HG03558 (cell line): ENCODE data around the gene NDEL1.
"Not testable (repeated sequence)": the region's sequence is repeated elsewhere in the genome, so short reads cannot be mapped to it uniquely, and the experiment has no call there.

Experiments
- ATAC-seq: cut with Tn5 transposase; IDR thresholded peaks from one replicate; pipeline ENCODE4 v1.9.1; 2021; ENCODE audit warnings: moderate number of reproducible peaks; ENCODE audit not compliant: unreplicated experiment; ENCODE audit errors: extremely low read depth

NDEL1 gene, protein sequence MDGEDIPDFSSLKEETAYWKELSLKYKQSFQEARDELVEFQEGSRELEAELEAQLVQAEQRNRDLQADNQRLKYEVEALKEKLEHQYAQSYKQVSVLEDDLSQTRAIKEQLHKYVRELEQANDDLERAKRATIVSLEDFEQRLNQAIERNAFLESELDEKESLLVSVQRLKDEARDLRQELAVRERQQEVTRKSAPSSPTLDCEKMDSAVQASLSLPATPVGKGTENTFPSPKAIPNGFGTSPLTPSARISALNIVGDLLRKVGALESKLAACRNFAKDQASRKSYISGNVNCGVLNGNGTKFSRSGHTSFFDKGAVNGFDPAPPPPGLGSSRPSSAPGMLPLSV

DNA sequence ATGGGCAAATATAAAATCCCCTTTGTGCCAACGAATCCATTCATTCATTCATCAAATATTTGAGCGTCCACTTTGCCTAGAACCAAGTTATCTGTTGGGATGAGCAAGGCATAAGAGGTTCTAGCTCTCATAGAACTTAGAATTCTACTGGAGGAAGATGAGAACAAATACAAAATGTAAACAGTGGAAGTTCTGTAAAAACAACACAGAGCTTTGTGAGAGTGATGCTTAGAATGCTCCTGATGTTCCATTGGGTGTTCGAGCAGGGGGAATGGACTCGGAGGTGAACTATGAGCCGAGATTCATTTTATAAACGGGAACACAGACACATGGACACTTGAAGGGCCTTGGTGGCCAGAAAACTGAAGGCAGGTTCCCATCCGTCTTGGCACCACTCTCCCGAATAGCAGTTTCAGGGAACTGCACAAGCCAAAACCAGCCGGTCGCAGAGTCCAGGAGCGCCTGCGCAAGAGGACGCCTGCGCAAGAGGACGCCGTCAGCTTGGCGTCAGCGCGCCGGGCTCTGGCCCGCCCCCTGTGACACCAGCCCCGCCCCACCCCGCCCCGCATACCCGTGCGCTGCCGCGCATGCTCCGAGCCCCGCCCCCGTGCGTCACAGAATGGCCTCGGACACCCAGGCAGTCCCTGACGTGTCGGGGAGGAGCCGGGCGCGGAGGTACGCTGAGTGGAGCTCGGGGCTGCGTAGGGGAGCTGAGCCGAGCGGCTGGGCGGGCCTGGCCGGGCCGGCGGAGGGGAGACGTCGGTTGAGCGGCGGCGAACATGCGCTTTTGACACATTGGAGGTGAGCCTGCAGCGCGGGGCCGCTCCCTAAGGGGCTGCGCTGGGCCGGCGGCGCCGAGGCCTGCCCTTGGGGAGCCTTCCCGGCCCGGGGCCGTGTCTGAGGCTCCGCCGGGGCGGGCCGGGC is at the start of gene NDEL1:
Gene NDEL1, plus strand, starts transcription at position 640 of the 924 bp plus-strand sequence. CDS start 8,388 bp downstream, outside the sequence.
- peak; percentile 67 for ATAC-seq

DNA sequence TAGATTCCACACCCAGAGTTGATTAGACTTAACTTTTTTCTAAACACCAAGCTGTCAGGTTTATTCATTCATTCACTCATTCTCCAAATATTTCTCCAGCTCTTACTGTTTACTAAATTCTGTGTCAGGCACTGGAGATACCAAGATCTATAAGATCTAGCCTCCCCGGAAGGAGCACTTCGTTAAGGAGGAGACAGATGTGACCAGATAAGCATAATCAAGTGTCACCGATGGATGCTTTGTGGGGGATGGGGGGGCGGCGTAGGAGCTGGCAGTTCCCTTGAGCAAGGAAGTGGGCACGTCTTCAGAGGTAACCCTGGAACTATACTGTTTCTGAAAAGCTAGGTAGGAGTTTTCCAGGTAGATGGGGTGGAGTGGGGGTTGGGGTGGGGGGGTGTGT is 48.8 kb upstream of the NDEL1 start:
- ATAC-seq: no peak

DNA sequence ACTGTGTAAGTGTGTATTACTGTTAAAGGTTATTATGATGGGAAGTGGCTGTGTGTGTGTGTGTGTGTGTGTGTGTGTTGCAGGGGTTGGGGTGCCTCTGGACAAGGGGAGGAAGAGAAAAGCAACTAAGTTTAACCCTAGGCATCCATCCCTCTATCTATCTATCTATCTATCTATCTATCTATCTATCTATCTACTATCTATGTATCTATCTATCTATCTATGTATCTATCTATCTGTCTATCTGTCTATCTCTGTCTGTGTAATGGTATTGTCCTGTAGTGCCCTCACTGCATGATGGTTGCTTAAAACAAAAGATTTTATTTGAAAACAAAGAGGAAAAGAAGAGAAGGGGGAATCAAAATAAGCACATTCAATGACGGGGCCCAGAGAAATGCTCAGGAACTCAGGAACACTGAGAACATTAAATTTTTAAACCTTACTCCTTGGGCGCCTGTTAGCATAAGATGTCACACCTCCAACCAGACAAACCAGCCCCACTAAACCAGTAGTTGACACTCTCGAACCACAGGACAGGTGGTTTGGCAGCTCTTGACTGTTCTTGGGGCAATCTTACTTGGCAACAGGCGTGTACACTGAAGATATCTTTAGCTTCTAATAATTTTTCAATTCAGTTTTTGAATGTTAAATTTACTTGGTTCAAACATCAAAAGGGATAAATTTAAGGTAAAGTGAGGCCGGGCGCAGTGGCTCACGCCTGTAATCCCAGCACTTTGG is 47.6 kb upstream of the NDEL1 start:
- no peak for ATAC-seq

DNA sequence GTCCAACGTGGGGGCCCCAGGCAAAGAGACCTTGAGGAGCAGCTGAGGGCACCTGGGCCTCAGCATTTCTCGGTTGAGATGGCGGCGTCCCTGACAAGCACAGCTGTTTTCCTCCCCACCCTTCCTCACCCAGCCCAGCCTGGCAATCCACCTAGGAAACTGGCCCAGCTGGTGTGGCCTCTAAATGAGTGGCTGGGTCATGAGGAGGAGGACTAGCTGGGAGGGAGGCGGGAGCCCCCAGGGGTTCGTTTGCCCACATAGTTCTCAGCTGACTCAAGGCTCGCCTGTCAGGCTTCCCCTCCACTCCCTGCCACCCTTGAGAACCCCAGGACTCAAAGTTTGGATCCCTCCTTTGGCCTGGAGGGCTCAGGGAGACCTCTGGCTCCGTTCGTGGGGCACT is 44.0 kb upstream of the NDEL1 start:
- ATAC-seq: no peak

DNA sequence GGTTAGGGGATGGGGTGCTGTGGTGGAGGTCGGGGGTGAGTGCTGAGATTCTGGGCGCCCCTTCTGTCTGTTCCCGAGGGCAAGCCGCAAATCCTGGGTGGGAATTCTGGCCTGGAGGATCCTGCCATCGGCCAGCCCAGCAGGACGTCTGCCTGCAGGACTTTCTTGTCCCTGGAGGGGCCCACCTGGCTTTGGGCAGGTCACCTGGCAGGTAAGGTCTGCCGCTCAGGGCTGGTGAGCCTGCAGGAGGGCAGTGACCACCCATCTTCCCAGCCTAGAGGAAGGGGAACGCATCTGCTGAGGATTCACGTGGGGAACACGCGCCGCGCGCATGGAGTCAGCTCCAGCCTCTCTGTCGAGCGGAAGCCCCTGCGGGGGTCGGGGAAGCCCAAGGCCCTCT is 43.4 kb upstream of the NDEL1 start:
- no peak for ATAC-seq

DNA sequence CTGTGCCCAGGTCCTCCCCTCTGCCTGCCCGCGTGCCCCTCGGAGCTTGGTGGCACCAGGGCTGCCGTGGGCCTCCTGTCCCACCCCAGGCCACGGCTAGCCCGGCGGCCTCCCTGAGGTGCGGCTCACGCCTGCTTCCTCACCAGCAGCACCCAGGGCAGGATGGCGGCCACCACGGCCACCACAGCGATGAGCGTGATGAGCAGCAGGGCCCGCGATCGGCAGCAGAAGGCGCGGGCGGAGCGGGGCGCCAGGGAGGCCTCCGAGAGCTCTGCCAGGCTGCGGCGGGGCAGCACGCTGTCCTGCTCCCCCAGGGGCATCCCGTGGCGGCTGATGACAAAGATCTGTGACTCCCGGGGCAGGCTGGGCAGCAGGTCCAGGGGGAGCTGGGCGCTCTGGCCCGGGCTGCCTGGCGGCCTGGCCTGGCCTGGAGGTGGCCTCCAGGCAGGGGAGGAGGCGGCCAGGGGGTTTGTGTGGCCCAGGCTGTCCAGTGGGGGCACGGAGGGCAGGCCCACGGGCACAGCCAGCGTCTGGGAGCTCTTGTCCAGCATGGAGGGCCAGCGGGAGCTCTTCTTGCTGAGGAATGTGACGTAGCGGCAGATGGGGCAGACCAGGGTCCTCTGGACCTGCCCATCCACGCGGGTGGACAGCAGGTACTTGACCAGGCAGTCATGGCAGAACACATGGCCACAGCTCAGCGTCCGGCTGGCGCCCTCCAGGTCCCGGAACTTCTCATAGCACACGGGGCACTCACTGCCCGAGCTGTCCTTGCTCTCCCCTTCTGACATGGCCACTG is 42.8 kb upstream of the NDEL1 start:
- no peak for ATAC-seq

DNA sequence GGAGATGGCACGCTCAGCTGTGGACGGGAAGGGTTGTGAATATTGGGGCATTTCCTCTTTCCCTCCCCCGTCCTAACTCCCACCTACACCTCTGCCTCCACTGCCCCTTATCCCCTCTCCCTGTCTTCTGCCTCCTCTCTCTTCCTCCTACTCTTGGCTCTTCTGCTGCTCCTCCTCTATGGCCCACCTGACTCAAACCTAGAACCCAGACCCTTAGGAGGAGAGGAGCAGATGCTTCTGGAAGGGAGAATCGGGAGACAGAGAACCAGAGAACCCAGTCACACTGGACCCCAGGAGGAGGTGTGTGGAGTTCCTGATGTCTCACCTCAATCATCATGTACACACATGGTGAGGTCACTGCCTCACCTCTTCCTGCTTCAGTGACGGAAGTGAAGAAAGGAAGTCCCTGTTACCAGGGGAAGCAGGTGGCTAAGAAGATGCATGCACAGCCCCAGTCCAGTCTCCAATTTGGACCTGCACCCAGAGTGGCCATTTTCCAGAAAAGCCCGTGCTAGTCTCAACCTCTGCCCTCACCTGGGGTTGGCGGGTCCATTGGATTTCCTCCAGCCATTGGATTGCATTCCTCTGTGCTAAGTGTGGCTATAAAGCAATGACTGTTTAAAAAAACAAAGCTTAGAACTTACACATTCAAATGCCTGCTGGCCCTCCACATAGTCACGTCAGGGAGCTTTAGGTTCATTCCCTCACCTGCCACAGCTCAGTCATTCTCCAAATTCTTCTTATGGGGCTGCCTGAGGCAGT is 42.0 kb upstream of the NDEL1 start:
- ATAC-seq: no peak

DNA sequence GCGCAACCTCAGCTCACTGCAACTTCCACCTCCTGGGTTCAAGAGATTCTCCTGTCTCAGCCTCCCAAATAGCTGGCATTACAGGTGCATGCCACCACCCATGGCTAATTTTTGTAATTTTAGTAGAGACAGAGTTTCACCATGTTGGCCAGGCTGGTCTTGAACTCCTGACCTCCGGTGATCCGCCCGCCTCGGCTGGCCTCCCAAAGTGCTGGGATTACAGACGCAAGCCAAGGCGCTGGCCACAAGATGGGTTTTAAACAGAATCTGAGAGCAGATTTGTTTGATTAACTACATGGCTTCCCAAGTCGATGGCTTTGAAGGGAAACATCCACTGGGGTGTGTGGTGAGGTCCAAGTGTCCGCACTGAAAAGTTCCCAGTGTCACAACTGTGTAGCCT is 41.2 kb upstream of the NDEL1 start:
- not testable (repeated sequence) for ATAC-seq

DNA sequence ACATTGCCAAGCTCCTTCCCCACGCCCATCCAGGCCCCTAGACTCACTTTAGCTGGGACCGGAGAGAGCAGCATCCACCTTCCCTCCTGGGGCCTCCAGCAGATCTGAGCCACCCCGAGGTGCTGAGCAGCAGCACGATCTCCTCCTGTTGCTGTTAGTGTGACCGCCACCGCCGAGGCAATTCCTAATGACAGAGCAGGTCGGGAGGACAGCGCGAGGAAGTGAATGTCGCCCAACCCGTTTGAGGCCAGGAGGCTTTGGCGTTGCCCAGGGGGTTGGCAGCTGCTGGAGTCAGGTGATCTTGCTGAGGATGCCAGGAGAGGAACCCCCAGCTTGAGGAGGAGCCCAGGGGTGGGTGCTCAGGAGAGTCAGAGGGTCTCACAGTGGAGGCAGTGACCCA is 38.0 kb upstream of the NDEL1 start, which contains the start of gene RNF222:
Gene RNF222, minus strand, starts transcription at position 192 of the 400 bp plus-strand sequence. CDS start 4,366 bp downstream, outside the sequence.
- no peak for ATAC-seq

DNA sequence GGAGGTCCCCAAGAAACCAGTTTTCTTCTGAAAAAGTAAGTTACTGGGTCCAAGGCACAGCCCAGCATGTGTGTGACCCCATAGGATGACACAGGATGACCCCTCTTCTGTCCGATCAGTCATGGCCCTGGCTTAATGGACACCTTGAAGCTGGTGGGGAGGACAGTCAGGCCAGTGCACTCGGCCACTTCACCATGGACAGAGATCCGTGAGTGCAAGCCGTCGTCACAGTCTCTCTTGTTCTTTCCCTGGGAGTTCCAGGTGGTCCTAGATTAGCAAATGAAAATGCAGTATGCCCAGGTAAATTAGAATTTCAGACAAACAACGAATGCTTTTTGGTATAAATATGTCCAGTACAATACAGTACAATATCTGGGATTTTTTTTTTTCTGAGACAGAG is 36.7 kb upstream of the NDEL1 start:
- ATAC-seq: no peak

DNA sequence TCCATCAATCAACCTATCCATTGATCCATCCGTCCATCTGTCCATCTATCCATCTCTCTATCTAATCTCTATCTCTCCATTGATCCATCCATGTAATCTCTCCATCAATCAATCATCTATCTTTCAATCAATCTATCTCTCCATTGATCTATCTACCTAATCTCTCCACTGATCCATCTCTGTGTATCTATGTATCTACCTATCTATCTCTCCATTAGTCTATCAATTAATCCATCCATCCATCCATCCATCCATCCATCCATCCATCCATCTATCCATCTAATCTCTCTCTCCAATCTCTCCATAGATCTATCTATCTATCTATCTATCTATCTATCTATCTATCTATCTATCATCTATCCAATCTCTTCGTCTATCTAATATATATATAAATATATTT is 34.6 kb upstream of the NDEL1 start:
- no peak for ATAC-seq

DNA sequence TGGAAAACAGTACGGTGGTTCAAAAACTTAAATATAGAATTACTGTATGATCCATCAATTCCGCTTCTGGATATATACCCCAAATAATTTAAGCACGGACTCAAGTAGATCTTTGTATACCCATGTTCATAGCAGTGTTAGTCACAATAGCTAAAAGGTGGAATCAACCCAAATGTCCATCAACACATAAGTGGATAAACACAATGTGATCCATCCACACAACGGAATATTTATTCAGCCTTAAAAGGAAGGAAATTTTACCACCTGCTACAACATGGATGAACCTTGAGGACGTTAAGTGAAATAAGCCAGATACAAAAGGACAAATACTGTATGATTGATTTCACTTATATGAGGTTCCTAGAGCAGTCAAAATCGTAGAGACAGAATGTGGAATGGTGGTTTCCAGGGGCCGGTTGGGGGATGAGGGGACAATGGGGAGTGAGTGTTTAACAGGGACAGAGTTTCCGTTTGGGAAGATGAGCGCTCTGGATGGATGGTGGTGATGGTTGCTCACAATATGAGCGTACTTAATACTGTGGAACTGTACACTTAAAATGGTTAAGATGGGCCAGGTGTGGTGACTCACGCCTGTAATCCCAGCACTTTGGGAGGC is 32.7 kb upstream of the NDEL1 start:
- no peak for ATAC-seq

DNA sequence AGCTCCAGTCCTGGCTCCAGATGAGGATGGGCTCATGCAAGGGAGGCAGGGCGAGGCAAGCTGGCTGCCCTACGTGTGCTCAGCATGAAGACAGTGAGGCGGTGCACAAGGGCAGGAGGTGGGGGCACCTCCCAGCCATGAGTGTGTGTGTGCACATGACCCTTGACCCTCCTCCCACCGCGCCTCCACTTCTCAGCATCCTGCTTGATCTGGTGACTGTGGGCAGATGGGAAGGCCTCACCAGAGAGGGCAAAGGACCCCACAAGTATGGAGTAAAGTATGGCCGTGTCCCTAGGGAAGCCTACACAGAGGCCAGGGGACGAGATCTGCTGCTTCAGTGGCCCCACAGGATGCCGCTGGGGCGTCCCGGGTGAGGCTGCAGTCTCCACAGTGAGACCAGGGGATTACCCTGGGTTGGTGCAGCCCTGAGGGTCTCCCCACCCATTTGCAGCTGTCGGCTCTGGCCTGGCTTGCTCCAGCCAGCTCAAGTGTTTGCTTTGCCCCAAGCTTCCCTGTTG is 30.1 kb upstream of the NDEL1 start:
- no peak for ATAC-seq

DNA sequence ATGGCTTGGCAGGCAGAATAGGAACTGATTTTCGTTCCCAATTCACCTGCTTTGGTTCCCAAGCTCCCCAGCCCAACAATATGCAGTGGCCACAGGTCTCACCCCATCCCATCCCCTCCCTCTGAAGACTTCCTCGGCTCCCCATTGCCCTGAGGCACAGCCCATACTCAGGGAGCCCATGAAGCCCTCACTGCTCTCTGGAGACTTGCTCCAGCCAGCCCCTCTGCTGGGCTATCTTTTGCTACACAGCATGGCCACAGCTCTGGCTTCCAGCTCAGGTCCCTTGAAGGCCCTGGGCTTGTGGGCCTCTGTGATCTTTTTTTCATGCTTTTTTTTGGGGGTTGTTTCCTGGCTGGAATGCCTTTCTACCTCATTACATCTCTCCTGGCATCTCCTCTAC is 29.5 kb upstream of the NDEL1 start:
- ATAC-seq: no peak

DNA sequence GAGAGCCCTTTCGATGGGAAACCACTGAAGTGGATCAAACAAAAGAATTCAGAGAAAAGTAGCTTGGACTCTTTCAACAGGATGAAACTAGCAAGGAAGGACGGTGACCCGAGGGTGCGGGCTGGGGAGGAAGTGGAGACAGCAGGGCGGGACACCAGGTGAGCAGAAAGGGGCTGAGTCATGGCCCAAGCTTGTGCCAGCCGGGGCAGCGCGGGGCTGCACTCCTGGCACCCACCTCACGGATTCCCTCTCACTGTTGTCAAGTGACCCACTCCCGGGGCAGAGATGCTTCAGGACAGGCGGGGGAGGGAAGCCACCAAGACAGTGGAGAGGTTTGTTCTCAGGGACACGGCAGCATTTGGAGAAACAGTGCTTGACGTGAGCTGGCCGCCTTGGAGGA is 27.3 kb upstream of the NDEL1 start:
- no peak for ATAC-seq

DNA sequence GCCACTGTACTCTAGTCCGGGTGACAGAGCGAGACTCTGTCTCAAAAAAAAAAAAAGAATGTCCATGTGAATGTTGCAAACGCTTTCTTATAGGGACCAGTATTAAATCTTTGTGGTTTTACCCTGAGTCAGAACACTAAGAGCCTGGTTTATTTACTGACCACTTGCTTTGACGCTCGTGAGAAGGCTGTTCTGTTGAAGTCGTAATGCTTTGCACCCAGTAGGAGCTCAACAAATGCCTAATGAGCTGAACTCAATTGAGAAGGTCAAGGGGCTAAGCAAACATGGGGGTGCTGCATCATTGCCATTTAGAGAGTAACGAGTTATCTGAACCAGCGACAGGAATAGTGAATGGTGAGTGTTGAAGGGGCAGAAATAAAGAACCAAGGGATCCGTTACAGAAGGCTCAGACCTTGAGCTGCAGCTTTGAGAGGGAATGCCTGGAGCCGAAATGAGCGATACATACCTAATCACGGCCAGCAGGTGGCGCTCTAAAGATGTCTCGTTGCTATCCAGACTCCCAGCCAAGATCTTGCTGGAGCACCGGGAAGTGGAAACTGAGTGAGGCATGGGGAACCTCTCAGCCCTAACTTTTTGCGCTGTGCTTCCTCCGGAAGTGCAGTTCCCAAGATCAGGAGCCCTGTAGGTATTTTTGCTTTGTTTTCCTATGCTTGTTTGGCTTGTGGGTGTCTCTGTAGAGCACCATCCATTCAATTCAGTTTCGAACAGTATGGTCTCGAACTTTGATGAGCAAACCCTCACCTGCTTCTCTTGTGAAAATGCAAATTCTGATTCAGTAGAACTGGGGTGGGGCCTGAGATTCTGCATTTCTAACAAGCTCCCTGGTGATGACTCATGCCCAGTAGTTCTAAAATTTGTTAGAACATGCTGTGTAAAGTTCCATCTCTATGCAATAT is 25.5 kb upstream of the NDEL1 start:
- ATAC-seq: no peak

DNA sequence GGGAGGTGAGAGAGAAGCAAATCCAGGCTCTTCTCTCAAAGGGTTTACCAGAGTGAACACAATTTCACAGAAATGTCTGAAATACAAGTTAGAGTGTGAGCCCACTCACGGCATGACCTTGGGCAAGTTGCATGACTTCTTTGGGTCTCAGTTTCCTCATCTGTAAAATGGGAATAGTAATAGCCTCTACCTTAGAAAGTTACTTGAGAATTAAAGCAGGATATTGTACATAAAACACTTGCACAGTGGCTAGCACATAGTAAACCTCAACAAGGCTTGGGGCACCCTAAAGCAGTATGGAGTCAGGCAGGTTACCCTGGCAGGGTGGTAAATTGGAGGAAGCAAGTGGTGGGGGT is 24.8 kb upstream of the NDEL1 start:
- ATAC-seq: no peak

DNA sequence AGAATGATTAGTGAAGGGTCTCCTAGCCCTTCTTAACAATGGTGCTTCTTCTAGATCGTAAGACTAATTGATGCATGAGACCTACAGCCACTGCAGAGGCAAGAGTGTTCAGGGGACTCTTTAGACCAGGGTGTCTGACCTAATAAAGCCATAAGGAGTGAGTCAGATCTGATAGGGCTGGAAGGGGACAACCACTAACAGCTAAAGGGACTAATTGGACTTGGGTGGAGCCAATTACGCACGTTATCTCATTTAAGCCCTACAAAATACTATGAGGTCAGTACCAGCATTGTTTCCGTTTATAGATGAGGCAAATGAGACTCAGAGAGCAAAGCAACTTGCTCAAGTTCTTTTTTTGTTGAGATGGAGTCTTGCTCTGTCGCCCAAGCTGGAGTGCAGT is 23.6 kb upstream of the NDEL1 start:
- ATAC-seq: no peak
